ENCODE measurements around the gene ACTA2.

DNA sequence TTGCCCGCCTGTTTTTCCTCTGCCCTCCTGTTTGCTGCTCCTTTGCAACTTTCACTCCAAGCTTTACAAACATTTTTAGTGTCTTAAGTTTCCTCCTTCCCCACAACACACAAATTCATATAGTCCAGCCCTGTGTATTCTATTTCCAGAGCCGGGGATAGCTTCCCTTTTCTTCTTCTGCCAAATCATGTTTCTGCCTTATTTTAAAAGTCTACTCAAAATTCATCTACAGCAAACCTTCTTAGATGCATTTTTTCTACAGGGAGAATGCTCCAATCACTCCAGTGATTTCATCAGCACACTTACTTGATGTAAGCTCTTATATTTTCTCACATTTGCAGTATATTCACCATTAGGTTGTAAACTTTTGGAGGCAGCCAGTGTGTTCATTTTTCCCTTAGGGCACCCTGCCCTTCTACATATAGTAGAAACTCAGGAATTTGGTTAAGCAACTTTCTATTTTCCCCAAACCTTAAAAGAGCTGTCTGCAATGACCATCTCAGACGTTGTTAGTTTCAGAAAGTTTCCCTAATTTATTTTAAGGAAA is 12.4 kb upstream of the ACTA2 start:
- TF ChIP-seq, protein P1, sequence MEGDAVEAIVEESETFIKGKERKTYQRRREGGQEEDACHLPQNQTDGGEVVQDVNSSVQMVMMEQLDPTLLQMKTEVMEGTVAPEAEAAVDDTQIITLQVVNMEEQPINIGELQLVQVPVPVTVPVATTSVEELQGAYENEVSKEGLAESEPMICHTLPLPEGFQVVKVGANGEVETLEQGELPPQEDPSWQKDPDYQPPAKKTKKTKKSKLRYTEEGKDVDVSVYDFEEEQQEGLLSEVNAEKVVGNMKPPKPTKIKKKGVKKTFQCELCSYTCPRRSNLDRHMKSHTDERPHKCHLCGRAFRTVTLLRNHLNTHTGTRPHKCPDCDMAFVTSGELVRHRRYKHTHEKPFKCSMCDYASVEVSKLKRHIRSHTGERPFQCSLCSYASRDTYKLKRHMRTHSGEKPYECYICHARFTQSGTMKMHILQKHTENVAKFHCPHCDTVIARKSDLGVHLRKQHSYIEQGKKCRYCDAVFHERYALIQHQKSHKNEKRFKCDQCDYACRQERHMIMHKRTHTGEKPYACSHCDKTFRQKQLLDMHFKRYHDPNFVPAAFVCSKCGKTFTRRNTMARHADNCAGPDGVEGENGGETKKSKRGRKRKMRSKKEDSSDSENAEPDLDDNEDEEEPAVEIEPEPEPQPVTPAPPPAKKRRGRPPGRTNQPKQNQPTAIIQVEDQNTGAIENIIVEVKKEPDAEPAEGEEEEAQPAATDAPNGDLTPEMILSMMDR (IDR thresholded peaks at IDR 0.05; ENCODE audit: insufficient read depth, low read length, poor library complexity, severe bottlenecking), result no peak
- no peak for TF ChIP-seq EZH2phosphoT487 (conservative IDR thresholded peaks at IDR 0.05; ENCODE audit: low read length)
